ENCODE data around the gene RCAN1.

- TF ChIP-seq FOXM1 (IDR thresholded peaks at IDR 0.05; ENCODE audit: borderline replicate concordance, low read depth) (no peak), REST (IDR thresholded peaks at IDR 0.05; ENCODE audit: low read depth) (no peak), TAF1 (IDR thresholded peaks at IDR 0.05; ENCODE audit: low read depth) (no peak), EGR1 (IDR thresholded peaks at IDR 0.05) (no peak), EP300 (IDR thresholded peaks at IDR 0.05; ENCODE audit: borderline replicate concordance) (no peak), YY1 (IDR thresholded peaks at IDR 0.05; ENCODE audit: low read depth) (no peak), MAX (IDR thresholded peaks at IDR 0.05) (no peak), CEBPB (IDR thresholded peaks at IDR 0.05) (no peak), RAD21 (IDR thresholded peaks at IDR 0.05; ENCODE audit: low read depth) (no peak)
Observed at GRCh38 chr21:34639250-34639649, 24.3 kb upstream of the RCAN1 start.

All from Ishikawa (cell line).